Trophoblast cell (in vitro differentiated cells and primary cell): ENCODE results near the gene ZNF593. TPM values are rescaled to one million over a fixed set of nuclear protein-coding genes. Genes with fewer than 3 reads are reported as not detected.

Experiments used
- DNase-seq, 2 donors: peaks; one replicate each; pipeline ENCODE4 v3.0.0-alpha.2; 2016
- H2AFZ ChIP-seq: 2 replicates; pipeline ENCODE4 v1.6.1; 2013; ENCODE audit warnings: low read length, moderate library complexity, mild to moderate bottlenecking; ENCODE audit not compliant: insufficient read depth, poor library complexity
- H2AK5ac ChIP-seq: 2 replicates; pipeline ENCODE4 v1.6.1; 2013; ENCODE audit warnings: mild to moderate bottlenecking, low read length
- H2BK120ac ChIP-seq: 2 replicates; pipeline ENCODE4 v1.6.1; 2013; ENCODE audit warnings: low read length, mild to moderate bottlenecking, moderate library complexity; ENCODE audit not compliant: insufficient read depth, poor library complexity
- H2BK12ac ChIP-seq: 2 replicates; pipeline ENCODE4 v1.6.1; 2013; ENCODE audit warnings: mild to moderate bottlenecking, low read length, moderate library complexity
- H2BK5ac ChIP-seq: 2 replicates; pipeline ENCODE4 v1.6.1; 2013; ENCODE audit warnings: low read length, low read depth, moderate library complexity, mild to moderate bottlenecking; ENCODE audit not compliant: poor library complexity
- H3K14ac ChIP-seq: 2 replicates; pipeline ENCODE4 v1.6.1; 2013; ENCODE audit warnings: mild to moderate bottlenecking, low read length
- H3K18ac ChIP-seq: 2 replicates; pipeline ENCODE4 v1.6.1; 2013; ENCODE audit warnings: mild to moderate bottlenecking, low read length
- H3K23ac ChIP-seq: 2 replicates; pipeline ENCODE4 v1.6.1; 2013; ENCODE audit warnings: low read length
- H3K27ac ChIP-seq: 2 replicates; pipeline ENCODE4 v1.5.1; 2013; ENCODE audit warnings: low read depth, mild to moderate bottlenecking, inconsistent platforms, low read length, moderate library complexity
- H3K27me3 ChIP-seq: 2 replicates; pipeline ENCODE4 v1.6.1; 2013; ENCODE audit warnings: inconsistent platforms, mild to moderate bottlenecking, low read length, moderate library complexity; ENCODE audit not compliant: insufficient read depth
- H3K36me3 ChIP-seq, 2 experiments: 1 replicate in 1 of 2; 2 replicates in 1 of 2; pipeline ENCODE4 v1.6.1; 2013; ENCODE audit warnings: low read length in 2 of 2, mild to moderate bottlenecking in 2 of 2, moderate library complexity in 1 of 2; ENCODE audit not compliant: insufficient read depth in 2 of 2, control insufficient read depth in 1 of 2
- H3K4ac ChIP-seq: 2 replicates; pipeline ENCODE4 v1.6.1; 2013; ENCODE audit warnings: low read depth, mild to moderate bottlenecking, low read length, moderate library complexity
- H3K4me1 ChIP-seq, 2 experiments: 1 replicate in 1 of 2; 2 replicates in 1 of 2; pipeline ENCODE4 v1.6.1; 2013; ENCODE audit warnings: low read length in 2 of 2, mild to moderate bottlenecking in 2 of 2, moderate library complexity in 1 of 2; ENCODE audit not compliant: insufficient read depth in 2 of 2, control insufficient read depth in 1 of 2
- H3K4me2 ChIP-seq: 2 replicates; pipeline ENCODE4 v1.6.1; 2013; ENCODE audit warnings: inconsistent platforms, mild to moderate bottlenecking, low read length, moderate library complexity
- H3K4me3 ChIP-seq: 2 replicates; pipeline ENCODE4 v1.5.1; 2013; ENCODE audit warnings: mild to moderate bottlenecking, low read depth, low read length, inconsistent platforms
- H3K79me1 ChIP-seq: one replicate; pipeline ENCODE4 v1.6.1; 2013; ENCODE audit warnings: low read length
- H3K79me2 ChIP-seq: 2 replicates; pipeline ENCODE4 v1.6.1; 2013; ENCODE audit warnings: low read length, mild to moderate bottlenecking; ENCODE audit not compliant: control insufficient read depth, insufficient read depth, poor library complexity
- H3K9ac ChIP-seq: 2 replicates; pipeline ENCODE4 v1.6.1; 2013; ENCODE audit warnings: mild to moderate bottlenecking, low read length
- H3K9me3 ChIP-seq: 2 replicates; pipeline ENCODE4 v1.6.1; 2013; ENCODE audit warnings: low read depth, mild to moderate bottlenecking, control low read depth, inconsistent platforms, low read length; ENCODE audit not compliant: insufficient read depth
- H4K12ac ChIP-seq: 2 replicates; pipeline ENCODE4 v1.6.1; 2013; ENCODE audit warnings: low read depth, mild to moderate bottlenecking, low read length, moderate library complexity
- H4K8ac ChIP-seq: 2 replicates; pipeline ENCODE4 v1.6.1; 2013; ENCODE audit warnings: low read depth, mild to moderate bottlenecking, low read length, moderate library complexity
- H4K91ac ChIP-seq: one replicate; pipeline ENCODE4 v1.6.1; 2013; ENCODE audit warnings: low read depth, mild to moderate bottlenecking, low read length, moderate library complexity
- WGBS: extraction: QIAGEN DNeasy Blood & Tissue Kit; methylation state at CpG from one replicate; pipeline ENCODE4 v1.1.7; 2013; ENCODE audit warnings: missing lambda C conversion rate; ENCODE audit not compliant: insufficient read length, insufficient coverage; ENCODE audit errors: extremely low coverage; 5-methylcytosine and 5-hydroxymethylcytosine counted together
- polyA plus RNA-seq: library from polyadenylated mRNA; stranded (reverse); fragments of 200-250 nt; gene quantifications from 2 replicates; pipeline ENCODE4 v1.2.3, GENCODE V29; 2013

Gene ZNF593
- polyA plus RNA-seq = 39.8 and 44.2 TPM in 2 replicates

DNA sequence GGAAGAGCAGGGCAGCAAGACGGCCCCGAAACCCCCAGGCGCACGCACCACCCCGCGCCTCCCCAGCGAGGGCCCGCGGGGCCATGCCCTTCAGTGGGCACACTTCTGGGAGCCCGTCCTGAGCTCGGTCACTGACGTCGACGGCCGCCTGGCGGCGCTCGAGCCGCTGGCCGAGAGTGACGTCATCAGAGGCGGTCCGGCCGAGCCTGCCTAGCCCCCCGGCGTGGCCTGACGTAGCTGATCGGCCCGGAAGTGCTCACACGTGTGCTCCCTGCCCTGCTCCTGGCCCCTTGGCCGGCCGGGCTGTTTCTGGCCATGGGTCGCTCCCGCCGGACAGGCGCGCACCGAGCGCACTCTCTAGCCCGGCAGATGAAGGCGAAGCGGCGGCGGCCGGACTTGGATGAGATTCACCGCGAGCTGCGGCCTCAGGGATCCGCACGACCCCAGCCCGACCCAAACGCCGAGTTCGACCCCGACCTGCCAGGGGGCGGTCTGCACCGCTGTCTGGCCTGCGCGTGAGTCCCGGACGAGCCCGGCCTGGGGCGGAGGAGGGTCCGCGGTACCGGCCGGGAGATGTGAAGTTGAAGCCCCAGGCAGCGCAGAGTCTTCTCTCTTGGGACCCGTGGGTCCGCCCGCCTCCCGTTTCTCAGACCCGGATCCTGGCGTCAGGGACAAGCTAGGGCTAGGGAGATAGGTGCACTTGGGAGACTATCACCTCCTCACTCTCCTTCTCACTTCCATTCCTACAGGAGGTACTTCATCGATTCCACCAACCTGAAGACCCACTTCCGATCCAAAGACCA, at the start of gene ZNF593:
Gene ZNF593 (plus strand): TSS at position 240 of the 803 bp plus-strand sequence. CDS start 76 bp downstream, at position 316.
- peak within 1 kb of the TSS; percentile 38 for H4K12ac ChIP-seq
- peak within 1 kb of the TSS; percentile 19 for H2BK120ac ChIP-seq
- peak; percentile 95 to 97 for DNase-seq
- H2BK5ac ChIP-seq = peak within 1 kb of the TSS; percentile 33
- peak within 1 kb of the TSS; percentile 75 for H3K9ac ChIP-seq
- peaks cover 6 to 10% of the 10 kb centered on the region in 2 experiments for H3K4me1 ChIP-seq
- peak within 1 kb of the TSS; percentile 82 for H3K4me3 ChIP-seq
- peak within 1 kb of the TSS; percentile 37 for H3K4ac ChIP-seq
- H3K14ac ChIP-seq = peak within 1 kb of the TSS; percentile 63
- peaks cover 7% of the 10 kb centered on the region for H3K79me1 ChIP-seq
- H2AFZ ChIP-seq = peak within 1 kb of the TSS; percentile 77
- no peak within 1 kb of the TSS for H3K23ac ChIP-seq
- H4K91ac ChIP-seq = peak within 1 kb of the TSS; percentile 76
- H3K79me2 ChIP-seq = peaks cover 5% of the 10 kb centered on the region
- WGBS = no CpG with 5 or more reads among the region's 76 CpGs
- no peaks in the 10 kb centered on the region for H3K27me3 ChIP-seq
- H3K18ac ChIP-seq = peak within 1 kb of the TSS; percentile 79
- peak within 1 kb of the TSS; percentile 74 for H3K4me2 ChIP-seq
- peak within 1 kb of the TSS; percentile 52 for H2AK5ac ChIP-seq
- H3K9me3 ChIP-seq = no peaks in the 10 kb centered on the region
- peaks cover 8 to 11% of the 10 kb centered on the region in 2 experiments for H3K36me3 ChIP-seq
- H3K27ac ChIP-seq = peak within 1 kb of the TSS; percentile 11
- H2BK12ac ChIP-seq = no peak within 1 kb of the TSS
- H4K8ac ChIP-seq = peak within 1 kb of the TSS; percentile 90

GRCh38 chr1:26121854-26122773, 47.6 kb upstream of the ZNF593 start:
- peak; percentile 76 to 93 for DNase-seq
- no peak overlapping the region for H4K91ac ChIP-seq
- H3K14ac ChIP-seq = no peak overlapping the region
- no peaks in the 10 kb centered on the region for H3K79me1 ChIP-seq
- peaks cover 2% of the 10 kb centered on the region for H3K9me3 ChIP-seq
- no peak overlapping the region for H4K12ac ChIP-seq
- no peak overlapping the region for H2BK120ac ChIP-seq
- H3K27ac ChIP-seq = peak overlapping the region; percentile 55
- H3K4ac ChIP-seq = no peak overlapping the region
- H2BK12ac ChIP-seq = no peak overlapping the region
- no CpG with 5 or more reads among the region's 8 CpGs for WGBS
- H2BK5ac ChIP-seq = no peak overlapping the region
- H3K4me1 ChIP-seq = peaks cover 0 to 5% of the 10 kb centered on the region in 2 experiments
- no peak overlapping the region for H2AFZ ChIP-seq
- H3K23ac ChIP-seq = no peak overlapping the region
- no peak overlapping the region for H3K9ac ChIP-seq
- no peaks in the 10 kb centered on the region for H3K79me2 ChIP-seq
- no peak overlapping the region for H3K4me3 ChIP-seq
- H3K36me3 ChIP-seq = peaks cover 3% of the 10 kb centered on the region in 2 experiments
- no peak overlapping the region for H4K8ac ChIP-seq
- no peak overlapping the region for H2AK5ac ChIP-seq
- no peaks in the 10 kb centered on the region for H3K27me3 ChIP-seq
- H3K4me2 ChIP-seq = no peak overlapping the region
- H3K18ac ChIP-seq = no peak overlapping the region

DNA sequence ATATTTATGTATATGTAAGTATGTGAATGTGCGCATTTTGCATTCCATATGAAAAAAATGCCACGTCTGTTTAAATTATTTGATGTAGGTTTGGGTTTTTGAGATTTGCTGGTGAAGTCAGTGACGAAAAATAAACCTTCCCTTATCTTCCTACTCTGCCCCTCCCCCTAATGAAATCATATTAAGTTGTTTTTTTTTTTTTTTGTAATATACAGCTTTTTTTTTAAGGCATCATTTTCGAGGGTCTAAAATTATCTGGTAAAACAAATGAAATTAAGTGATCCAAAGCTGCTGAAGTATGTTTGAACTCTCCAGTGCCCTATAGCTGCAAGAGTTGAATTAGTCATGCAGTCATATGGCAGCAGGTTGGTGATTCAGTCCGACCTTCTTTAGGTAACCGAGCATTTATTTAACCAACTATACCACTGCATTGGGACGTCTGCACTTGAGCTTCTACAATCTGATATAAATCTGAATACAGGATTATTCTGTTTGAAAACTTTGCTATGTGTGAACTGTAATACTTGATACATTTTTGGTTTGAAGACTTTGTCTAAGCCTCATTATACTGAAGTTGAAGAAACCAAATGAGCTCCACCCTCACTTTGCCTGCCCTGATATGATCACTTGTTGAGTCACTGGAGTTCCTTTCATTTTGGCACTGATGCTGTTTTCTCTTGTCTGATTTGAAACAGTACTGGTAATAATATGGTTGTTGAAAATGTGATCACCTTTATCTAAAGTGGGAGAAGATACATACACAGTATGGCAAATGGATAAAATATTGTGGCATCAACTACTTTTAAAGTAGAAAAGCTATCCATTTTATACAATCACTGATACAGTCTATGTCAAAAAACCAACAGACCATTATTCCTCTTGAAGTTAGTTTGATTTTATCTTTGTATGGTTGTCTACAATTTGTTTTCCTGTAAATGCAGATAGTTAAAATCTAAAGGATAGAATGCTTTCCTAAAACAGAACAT, 46.4 kb upstream of the ZNF593 start:
- H3K4me2 ChIP-seq = no peak overlapping the region
- H2BK5ac ChIP-seq = no peak overlapping the region

More for the DNA sequence above, 46.4 kb upstream of the ZNF593 start:
- no peaks in the 10 kb centered on the region for H3K79me2 ChIP-seq
- H2AFZ ChIP-seq = no peak overlapping the region
- H3K27ac ChIP-seq = no peak overlapping the region
- H4K8ac ChIP-seq = no peak overlapping the region
- no peak overlapping the region for H3K9ac ChIP-seq
- H3K4me1 ChIP-seq = peaks cover 0 to 5% of the 10 kb centered on the region in 2 experiments
- H2AK5ac ChIP-seq = no peak overlapping the region
- no peaks in the 10 kb centered on the region for H3K27me3 ChIP-seq
- no peak overlapping the region for H3K4ac ChIP-seq
- DNase-seq = peak; percentile 53 to 80
- H3K36me3 ChIP-seq = peaks cover 3% of the 10 kb centered on the region in 2 experiments
- no peak overlapping the region for H3K4me3 ChIP-seq
- H4K12ac ChIP-seq = no peak overlapping the region
- no peak overlapping the region for H4K91ac ChIP-seq
- H3K18ac ChIP-seq = no peak overlapping the region
- no CpG with 5 or more reads among the region's 7 CpGs for WGBS
- no peak overlapping the region for H3K14ac ChIP-seq
- H3K79me1 ChIP-seq = no peaks in the 10 kb centered on the region
- no peak overlapping the region for H3K23ac ChIP-seq
- peaks cover 2% of the 10 kb centered on the region for H3K9me3 ChIP-seq
- H2BK120ac ChIP-seq = no peak overlapping the region
- no peak overlapping the region for H2BK12ac ChIP-seq
